GM12892 (cell line): ENCODE measurements around the gene NAV2.

Experiments
- DNase-seq: peaks from one replicate; pipeline ENCODE4 v3.0.0; 2011; ENCODE audit not compliant: insufficient read length
- FAIRE-seq: peaks from 2 replicates; lab custom pipeline; 2011; peaks lifted over from hg19 to GRCh38; lab: Jason Lieb, UNC
- POLR2A ChIP-seq: IDR thresholded peaks from 2 replicates; pipeline ENCODE4 v1.6.1; 2011; ENCODE audit warnings: low read depth, low read length, control low read depth
- POLR2AphosphoS5 ChIP-seq: IDR thresholded peaks from 2 replicates; pipeline ENCODE4 v1.6.1; 2011; ENCODE audit warnings: low read depth, low read length, control low read depth
- TAF1 ChIP-seq: IDR thresholded peaks from 2 replicates; pipeline ENCODE4 v1.6.1; 2011; ENCODE audit warnings: low read depth, mild to moderate bottlenecking, control low read depth, low read length, borderline replicate concordance

The NAV2 gene

GRCh38 chr11:19811380-19811779 is 98.7 kb downstream of the NAV2 start:
- TF ChIP-seq POLR2A (no peak), TAF1 (no peak), POLR2AphosphoS5 (no peak)
- FAIRE-seq, result no peak
- no peak for DNase-seq

GRCh38 chr11:19812096-19812495 is 99.5 kb downstream of the NAV2 start:
- no peak for TF ChIP-seq TAF1
- TF ChIP-seq POLR2A, result no peak
- FAIRE-seq (no peak), DNase-seq (no peak)

- no peak for DNase-seq
- TF ChIP-seq TAF1 (no peak), POLR2A (no peak), POLR2AphosphoS5 (no peak)
- FAIRE-seq, result no peak
These were observed 100.1 kb downstream of the NAV2 start for GRCh38 chr11:19812710-19813109.

GRCh38 chr11:19813158-19813879 is 100.7 kb downstream of the NAV2 start:
- DNase-seq, result no peak
- TF ChIP-seq POLR2AphosphoS5 (no peak), POLR2A (no peak), TAF1 (no peak)
- no peak for FAIRE-seq

- no peak for DNase-seq
- TF ChIP-seq POLR2AphosphoS5 (no peak), POLR2A (no peak), TAF1 (no peak)
- no peak for FAIRE-seq
These were observed 101.8 kb downstream of the NAV2 start for GRCh38 chr11:19814421-19814820.

- no peak for FAIRE-seq
- TF ChIP-seq TAF1 (no peak), POLR2AphosphoS5 (no peak), POLR2A (no peak)
- no peak for DNase-seq
These were observed 103.4 kb downstream of the NAV2 start for GRCh38 chr11:19816040-19816439.

DNA sequence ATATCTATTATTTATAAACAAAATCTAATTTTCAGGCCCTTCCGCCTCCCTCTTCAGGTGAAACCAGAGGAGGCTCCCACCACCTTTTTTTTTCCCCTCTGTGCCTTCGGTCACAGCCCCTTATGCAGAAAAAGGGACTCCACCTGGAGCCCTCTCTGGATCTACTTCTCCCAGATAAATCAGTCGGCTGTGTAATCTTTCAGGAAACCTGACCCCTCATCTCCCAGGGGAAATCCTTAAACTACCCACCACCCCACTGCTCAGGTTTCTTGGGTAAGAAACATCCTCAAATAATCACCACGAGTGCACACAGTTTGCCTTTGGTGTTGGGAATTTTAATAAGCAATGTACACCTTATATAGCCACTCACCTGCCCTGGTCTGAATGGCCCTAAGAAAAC is 104.2 kb downstream of the NAV2 start:
- TF ChIP-seq TAF1 (no peak), POLR2A (no peak), POLR2AphosphoS5 (no peak)
- FAIRE-seq, result no peak
- no peak for DNase-seq

DNA sequence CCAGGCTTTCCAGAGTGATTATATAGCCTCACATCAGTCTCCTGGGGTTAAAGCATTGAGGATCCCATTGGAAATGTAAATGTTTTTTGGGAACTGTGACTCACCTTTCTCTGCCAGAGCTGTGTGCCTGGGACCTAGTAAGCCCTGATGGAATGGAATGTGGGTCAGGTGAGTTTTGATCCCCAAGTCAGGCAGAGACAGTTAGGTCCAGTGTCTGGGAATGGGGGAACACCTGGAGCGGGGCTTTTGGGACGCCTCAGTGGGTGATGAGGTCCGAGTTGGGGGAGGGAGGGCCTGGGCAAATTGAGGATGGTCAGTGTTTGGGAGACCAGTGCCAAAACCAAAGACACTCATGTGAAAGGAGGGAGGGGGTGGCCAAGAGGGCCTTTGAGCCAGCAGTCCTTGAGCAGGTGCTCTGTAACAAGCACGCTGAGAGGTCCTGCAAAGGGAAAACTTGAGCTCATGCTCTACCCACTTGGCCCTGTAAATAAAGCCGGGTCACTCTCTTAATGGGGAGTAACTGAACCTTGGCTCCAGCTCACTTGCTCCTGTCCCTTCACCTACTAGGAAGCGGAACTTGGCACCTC is 104.7 kb downstream of the NAV2 start:
- FAIRE-seq, result no peak
- no peak for DNase-seq
- TF ChIP-seq TAF1 (no peak), POLR2AphosphoS5 (no peak), POLR2A (no peak)

DNA sequence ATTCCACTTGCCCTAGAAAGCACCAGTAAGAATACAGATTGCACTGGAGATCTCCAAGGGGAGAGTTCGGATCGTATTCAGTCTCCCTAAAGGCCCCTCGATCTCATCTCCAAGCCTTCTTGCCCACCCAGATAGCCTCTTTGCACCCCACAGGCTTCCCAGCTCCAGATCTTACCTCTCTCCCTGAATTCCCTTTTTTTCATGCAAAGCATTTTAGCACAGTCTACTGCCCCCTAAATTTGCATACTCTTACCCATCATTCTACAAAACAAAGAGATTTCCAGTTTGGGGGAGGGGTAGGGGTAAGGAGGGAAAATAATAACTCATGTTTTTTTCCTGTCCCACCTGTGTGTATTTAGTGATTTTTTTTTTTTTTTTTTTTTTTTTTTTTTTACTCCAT is 105.2 kb downstream of the NAV2 start:
- TF ChIP-seq POLR2A (no peak), TAF1 (no peak), POLR2AphosphoS5 (no peak)
- FAIRE-seq (no peak), DNase-seq (no peak)

- FAIRE-seq, result no peak
- no peak for DNase-seq
- TF ChIP-seq POLR2AphosphoS5 (no peak), POLR2A (no peak), TAF1 (no peak)
These were observed 106.0 kb downstream of the NAV2 start for GRCh38 chr11:19818619-19819018.

DNA sequence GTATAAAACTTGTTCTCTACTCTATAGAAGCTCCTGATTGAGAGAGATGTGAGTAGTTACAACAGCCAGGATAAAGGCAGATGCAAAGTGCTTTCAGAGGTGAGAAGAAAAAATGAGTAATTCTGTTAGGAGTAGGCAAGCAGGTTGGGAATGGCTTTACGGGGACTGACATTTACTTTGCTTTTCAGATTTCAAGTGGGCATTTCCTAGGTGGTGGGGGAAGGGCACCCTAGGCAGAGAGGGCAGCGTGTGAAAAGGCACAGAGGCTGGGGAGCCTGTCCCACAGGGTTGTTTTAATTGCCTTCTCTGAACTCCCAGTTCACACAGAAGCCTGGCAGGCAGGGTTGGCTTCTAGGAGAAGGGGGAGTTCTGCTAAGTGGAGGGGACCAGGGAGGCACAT is 106.5 kb downstream of the NAV2 start:
- FAIRE-seq (no peak), DNase-seq (no peak)
- TF ChIP-seq POLR2AphosphoS5 (no peak), TAF1 (no peak), POLR2A (no peak)

DNA sequence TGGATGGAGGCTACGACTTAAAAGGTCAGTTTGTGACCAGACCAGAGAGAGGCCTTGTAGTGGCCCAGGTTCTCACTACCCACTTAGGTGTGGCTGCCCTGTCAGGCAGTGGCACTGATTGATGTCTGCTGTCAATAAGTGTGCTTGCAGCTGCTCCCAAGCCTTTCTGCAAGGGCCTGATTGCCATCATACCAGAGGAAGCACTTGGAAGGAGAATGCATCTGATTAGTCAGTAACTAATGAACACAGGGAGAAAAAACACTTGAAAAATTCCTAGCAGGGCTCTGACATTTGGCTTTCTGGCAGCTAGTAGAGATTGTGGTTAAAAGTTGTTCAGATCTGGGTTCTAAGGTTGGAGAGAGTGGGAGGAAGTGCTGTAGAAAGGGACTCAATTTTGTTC is 107.5 kb downstream of the NAV2 start:
- DNase-seq (no peak), FAIRE-seq (no peak)
- TF ChIP-seq POLR2A (no peak), TAF1 (no peak), POLR2AphosphoS5 (no peak)
